ACHN (cell line): ENCODE measurements around the gene EXOC6.
"Not testable (repeated sequence)": the region's sequence is repeated elsewhere in the genome, so short reads cannot be mapped to it uniquely, and the experiment has no call there.

Experiments used
- DNase-seq: peaks from one replicate; pipeline ENCODE4 v3.0.0-alpha.2; 2015
- in situ Hi-C: cut with HindIII; loops from 2 replicates; pipeline ENCODE4 v1.10.0; 2017; ENCODE audit warnings: low sequenced_read_pairs, low pct_ligation_motif_present, low pct_unique_long_range_greater_than_20kb

Gene EXOC6

DNA sequence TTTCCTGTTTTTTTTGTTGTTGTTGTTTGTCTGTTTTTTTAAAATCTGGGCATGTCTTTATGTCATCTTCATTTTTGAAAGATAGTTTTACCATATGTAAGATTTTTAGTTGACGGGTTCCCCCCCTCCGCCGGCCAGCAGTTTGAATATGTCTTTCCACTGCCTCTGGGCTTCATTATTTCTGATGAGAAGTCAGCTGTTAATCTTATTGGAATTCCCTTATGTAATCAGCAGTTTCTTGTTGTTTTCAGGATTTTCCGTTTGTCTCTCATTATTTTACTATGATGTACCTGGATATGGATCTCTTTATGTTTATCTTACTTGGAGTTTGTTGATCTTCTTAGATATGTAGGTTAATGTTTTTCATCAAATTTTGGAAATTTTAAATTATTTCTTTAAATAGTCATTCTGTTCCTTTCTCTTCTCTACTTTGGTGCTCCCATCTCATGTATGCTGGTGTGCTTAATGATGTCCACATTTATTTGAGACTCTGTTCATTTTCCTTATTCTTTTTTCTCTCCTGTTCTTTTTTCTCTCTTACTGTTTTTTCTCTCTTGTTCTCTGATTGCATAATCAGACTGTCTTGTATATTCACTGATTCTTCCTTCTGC lies 9.7 kb downstream of the EXOC6 start:
- in situ Hi-C loops = no loop called here

DNA sequence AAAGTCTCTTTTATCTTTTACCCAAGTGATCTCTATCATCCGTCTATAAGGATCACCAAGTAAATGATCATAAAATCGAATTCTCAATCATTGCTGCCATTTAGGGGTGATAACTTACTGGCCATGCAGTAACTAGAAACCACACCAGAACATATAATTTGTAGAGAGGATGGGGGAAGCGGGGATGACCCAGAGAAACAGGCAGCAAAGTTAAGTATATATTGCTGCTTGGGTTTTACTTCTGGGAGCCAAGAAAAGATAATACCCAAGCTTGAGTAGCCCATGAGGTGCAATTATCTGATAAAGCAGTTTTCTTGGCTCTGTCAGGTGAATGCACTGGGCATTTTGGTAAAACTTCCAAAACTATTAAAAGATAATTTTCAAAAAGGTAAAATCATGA lies 18.9 kb downstream of the EXOC6 start:
- in situ Hi-C loops = no loop called here
- no peak for DNase-seq

More for the DNA sequence above, 9.7 kb downstream of the EXOC6 start:
- peak; percentile 30 for DNase-seq

DNA sequence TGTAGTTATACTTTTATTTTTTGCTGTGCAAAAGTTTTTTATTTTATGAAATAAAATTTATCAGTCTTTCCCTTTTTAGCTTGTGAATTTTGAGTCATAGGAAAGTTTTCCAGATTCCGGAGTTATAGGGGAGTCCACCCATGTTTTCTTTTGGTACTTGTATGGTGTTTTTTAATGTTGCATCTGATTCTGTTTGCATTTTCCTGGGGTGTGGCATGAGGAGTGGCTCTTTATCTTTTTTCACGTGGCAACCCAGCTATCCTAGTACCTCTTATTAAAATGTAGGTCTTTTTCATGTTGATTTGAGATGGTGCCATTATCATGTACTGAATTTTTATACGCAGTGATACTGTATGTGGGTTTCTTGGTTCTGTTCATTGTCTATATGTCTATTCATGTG lies 19.7 kb downstream of the EXOC6 start:
- in situ Hi-C loops = no loop called here

DNA sequence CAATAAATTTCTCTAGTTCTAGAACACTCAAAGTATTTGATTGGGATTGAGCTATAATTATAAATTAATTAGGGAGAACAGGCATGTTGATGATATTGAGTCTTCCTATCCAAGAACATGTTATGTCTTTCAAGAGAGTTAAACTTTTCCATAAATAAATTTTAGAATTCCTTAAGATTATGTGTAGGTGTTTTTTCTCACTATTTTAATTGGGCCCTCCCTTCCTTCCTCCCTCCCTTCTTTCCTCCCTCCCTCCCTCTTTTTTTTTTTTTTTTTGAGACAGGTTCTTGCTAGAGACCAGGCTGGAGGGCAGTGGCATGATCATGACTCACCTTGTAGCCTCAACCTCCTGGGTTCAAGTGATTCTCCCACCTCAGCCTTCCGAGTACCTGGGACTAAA lies 20.2 kb downstream of the EXOC6 start:
- no peak for DNase-seq
- in situ Hi-C loops = no loop called here

More for the DNA sequence above, 19.7 kb downstream of the EXOC6 start:
- DNase-seq = no peak

DNA sequence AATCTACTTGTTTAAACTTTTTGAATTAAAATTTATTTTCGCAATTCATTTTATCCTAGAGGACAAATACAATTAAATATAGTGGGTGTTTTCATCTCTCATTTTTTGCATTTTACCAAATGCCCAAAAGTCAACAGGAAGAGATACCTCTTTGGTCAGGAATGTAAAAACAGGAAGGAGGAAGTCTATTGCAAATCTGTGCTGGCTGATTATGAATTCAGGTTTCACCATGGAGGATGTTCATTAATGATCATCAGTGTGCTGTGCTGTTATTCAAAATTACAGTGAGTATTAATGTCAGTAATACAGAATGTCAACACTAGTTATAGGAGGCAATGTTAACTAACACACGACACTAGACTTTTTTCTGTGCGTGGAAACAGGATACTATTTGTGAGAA lies 24.7 kb downstream of the EXOC6 start:
- DNase-seq = no peak
- in situ Hi-C loops = no loop called here

DNA sequence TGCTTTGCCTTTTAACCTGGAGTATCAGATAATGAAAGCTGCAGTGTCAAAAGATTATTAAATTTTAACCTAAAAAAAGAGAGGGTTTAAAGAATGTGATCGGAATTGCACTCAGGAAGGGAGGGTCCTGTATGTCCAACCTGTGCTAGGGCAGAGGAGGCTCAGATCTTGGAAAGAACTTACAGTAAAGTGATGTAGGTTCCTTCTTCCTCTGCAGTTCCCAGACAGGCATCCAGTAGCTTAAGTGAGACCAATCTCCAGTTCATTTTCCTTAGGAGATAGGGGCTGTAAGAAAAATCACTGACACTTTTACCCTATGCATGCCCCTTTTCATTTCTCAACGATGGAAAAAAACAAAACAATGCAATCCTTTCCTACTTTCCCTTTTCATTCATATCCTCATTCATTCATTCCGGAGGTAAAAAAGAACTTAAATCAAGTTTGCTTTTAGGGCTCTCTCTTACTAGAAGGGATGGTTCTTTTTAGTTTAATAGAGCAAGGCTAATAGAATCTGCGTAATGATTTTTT lies 28.3 kb downstream of the EXOC6 start:
- DNase-seq = no peak
- in situ Hi-C loops = no loop called here

DNA sequence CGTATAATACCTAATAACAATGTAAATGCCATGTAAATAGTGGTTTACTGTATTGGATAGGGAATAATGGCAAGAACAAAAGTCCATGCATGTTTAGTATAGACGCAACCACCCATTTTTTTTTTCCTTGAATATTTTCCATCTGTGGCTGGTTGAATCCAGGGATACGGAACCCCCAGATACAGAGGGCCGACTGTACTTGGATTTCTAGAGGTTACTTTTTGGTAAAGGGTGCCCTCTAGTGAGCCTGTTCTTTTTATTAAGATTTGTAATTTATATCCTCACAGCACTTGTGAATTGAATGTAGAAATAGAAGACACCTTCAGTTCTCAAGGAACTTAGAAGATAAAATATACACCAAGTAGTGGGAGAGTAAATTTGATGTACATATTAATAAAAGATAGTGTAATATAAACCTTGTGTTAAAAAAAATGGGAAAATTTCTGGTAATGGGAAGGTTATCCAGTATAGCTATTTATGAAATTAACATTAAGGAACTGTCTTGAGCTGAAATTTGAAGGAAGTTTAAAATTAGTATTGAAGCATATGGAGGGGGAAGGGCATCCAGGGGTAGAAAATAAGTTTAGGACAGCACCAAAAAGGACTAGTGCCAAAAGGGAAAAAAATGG lies 32.0 kb downstream of the EXOC6 start:
- DNase-seq = peak; percentile 66
- in situ Hi-C loops = no loop called here

DNA sequence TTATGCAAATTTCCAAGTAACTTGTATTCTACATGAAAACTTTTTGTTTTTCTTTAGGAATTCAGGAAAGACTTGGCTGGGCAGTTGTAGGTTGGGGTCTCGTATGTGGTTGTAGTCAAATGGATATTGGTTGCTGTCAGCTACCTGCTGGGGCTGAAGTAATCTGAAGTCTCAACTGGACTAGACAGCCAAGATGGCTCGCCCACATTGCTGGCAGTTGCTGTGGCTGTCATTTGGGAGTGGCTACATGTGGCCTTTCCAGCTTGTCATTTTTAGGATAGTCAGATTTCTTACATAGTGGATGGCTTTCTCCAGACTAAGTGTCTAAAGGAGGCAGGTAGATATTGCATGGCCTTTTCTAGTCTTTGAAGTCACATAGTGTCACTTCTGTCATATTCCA lies 32.6 kb downstream of the EXOC6 start:
- in situ Hi-C loops = no loop called here
- DNase-seq = no peak

DNA sequence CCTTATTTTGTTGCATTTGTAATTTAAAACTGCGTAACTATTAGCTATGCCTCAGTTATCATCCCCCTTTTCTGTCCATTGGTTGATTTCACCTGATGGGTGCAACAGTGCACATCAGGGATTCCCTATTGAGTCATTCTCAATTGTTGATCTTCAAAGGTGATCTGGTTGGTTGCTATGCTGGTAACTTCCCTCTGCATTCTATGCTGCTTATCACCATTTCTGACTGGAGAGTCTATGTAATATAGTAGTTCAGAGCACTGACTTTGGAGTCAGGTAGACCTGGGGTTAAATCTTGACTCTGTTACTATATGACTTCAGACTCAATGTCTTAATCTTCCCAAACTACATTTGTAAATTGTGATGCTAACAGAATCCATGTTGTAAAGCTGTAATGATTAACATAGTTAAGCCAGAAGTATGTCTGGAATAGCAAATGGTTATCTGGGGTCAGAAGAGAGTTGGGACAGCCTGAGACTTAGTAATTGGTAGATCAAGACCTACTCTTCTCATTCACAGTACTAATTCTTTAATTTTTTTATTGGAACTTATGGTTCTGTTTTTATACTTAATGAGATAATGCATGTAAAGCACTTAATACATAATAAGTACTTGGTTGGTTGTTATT lies 38.1 kb downstream of the EXOC6 start:
- in situ Hi-C loops = no loop called here
- peak; percentile 57 for DNase-seq

DNA sequence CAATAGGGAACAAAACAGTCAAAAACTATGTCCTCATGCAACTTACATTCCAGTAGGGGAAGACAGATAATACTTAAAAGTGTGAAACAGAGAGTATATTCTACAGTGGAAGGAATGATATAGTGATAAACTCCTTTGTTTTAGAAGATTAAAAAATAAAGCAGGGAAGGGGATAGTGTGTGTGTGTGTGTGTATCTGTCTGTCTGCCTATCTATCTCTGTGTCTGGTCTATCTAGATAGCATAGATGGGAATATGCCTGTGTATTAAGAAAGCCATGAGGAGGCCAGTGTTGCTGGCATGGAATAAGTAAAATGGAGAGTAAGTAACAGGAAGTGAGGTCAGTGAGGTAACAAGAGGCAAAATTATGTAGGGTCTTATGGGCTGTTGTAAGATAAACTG lies 42.2 kb downstream of the EXOC6 start:
- in situ Hi-C loops = no loop called here

DNA sequence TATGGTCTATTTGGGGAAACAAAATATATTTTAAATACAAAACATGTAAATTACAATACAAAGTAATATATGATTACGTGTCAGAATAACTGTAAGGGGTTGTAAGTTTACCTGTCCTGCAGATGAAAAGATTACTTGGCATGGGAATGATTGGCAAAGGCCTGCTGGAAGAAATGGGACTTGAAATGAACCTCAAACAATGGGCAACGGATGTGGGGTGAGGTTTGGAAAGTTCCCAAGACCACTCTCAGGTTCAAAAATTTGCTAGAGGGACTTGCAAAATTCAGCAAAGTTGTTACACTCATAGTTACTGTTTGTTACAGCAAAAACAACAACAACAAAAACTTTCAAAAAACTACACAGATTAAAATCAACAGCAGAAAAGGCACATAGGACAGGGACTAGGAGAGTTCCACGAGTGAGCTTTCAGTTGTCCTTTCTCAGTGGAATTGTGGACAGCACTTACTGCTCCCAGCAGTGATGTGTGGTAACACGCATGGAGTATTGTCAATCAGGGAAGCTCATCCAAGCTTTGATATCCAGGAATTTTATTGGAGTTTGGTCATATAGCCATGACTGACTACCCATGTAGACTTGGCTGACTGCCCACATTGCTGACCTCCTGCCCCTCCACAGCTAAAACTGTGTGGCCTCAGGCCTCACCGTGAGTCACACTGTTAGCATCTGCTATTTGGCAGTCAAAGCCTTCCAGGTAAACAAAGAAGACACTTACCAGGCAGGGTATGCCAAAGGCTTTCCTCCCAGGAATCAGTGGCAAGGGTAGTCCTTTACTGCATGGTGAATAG lies 43.8 kb downstream of the EXOC6 start:
- DNase-seq = peak; percentile 99
- in situ Hi-C loops = no loop called here

More for the DNA sequence above, 42.2 kb downstream of the EXOC6 start:
- DNase-seq = no peak

DNA sequence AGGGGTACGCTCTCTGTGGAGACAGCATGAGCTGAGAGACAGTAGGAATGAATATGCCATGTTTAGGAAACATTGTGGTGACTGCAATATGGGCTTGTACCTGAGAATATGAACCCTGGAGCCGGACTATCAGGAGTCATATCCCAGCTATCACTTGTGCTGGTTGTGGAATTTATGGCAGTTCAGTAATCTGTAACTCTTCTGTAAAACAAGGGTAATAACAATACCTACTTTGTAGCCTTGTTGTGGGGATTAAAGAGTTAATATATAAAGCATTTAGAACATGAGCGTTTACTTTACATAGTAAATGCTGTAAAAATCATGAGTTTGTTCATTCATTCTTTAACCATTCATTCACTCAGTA lies 44.4 kb downstream of the EXOC6 start:
- no peak for DNase-seq
- in situ Hi-C loops = no loop called here

DNA sequence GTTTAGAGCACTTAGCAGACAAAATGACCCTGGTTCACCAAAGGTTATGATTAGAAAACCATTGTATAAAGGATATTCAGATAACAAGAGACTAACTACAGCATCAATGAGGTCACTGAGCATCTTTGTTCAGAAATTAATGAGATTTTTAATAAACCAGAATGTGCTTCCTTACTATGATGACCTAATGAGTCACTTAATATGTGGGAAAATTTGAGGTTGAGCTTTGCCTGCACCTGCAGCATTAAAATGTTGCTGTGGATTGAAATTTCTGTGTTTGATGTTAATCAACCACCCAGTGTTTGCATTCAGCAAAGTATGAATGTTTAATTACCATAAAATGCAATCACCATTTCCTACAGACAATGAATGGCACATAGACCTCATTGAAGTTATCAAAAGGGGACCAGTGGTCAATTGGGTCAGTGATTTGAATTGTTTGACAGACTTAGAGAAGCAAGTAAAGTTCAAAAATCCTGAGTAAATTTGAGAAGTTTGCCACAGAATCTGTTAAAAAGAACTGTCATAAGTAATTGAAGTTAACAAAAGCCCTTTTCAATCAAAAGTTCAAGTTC lies 45.8 kb downstream of the EXOC6 start:
- DNase-seq = no peak
- in situ Hi-C loops = no loop called here

DNA sequence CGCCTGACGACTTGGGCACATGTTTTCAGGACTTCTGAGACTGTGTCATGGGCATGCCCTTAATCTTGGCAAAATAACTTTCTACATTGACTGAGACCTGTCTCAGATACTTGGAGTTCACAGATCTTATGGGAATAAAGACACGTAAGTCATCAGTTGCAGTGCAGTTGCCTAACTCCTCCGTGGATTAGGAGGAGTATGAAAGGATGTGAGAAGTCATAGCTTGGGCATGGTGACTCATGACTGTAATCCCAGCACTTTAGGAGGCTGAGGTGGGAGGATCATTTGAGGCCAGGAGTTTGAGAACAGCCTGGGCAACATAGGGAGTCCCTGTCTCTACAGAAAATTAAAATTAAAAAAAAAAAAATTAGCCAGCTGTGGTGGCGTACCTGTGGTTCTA lies 49.6 kb downstream of the EXOC6 start:
- no peak for DNase-seq
- in situ Hi-C loops = no loop called here

DNA sequence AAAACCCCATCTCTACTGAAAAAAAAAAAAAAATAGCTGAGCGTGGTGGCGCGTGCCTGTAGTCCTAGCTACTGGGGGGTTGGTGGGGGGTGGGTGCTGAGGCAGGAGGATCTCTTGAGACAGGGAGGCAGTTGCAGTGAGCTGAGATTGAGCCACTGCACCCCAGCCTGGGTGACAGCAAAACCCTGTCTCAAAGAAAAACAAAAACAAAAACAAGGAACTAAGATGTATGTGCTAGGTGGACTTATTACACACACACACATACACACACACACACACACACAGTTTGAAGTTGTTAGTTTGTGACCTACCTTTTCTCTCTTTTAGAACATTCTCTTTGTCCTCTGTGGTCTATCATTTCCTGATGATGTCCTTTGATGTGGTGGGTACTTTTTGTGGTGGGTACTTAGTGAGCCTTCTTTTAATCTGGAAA lies 53.5 kb downstream of the EXOC6 start:
- no peak for DNase-seq
- in situ Hi-C loops = no loop called here

DNA sequence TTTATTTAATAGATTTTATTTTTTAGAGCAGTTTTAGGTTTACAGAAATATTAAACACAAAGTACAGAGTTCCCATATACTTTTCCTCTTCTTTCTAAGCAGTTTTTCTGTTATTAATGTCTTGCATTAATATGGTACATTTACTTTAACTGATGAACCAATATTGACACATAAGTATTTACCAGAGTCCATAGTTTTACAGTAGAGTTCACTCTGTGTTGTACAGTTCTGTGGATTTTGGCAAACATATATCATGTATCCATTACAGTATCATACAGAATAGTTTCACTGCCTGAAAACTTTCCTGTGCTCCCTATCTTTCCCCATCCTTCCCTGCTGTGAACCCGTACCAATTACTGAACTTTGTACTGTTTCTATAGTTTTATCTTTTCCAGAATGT lies 55.3 kb downstream of the EXOC6 start:
- in situ Hi-C loops = no loop called here
- no peak for DNase-seq

DNA sequence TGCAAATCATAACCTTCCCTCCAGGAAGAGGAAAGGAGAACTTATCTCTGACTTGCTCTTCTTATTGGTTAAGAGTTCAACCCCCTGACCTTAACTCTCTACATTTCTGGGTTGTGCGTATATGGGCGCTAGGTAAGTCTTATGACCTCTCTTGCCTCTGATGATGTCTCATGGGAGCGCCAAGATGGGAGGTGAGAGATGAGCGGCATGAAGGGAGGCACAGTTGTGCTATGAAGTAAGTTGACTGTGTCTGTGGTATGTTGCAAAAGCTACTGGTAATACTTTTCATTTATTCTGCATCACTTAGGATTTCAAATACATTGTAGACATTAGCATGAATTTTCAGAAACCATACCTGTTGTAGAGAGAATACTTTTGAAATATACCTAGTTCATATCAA lies 59.0 kb downstream of the EXOC6 start:
- no peak for DNase-seq
- in situ Hi-C loops = no loop called here

DNA sequence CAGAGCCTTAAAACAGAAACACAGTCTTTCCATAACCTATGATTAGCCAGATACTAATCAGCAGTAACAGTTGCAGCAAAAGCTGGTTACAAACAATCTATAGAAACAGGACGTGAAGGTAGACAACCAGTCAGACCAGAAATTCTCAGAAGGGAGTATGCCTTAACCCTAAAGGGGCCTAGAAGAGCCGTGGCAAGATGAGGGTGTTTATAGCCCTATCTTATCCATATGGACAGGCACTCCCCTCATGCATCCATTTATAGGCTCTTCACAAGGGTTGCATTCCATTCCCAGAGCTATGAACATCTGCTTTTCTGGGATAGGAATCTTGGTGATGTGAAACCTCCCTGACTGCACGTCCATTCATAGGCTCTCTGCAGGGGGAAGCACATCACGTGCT lies 64.3 kb downstream of the EXOC6 start:
- DNase-seq, in situ Hi-C loops: not testable (repeated sequence)

DNA sequence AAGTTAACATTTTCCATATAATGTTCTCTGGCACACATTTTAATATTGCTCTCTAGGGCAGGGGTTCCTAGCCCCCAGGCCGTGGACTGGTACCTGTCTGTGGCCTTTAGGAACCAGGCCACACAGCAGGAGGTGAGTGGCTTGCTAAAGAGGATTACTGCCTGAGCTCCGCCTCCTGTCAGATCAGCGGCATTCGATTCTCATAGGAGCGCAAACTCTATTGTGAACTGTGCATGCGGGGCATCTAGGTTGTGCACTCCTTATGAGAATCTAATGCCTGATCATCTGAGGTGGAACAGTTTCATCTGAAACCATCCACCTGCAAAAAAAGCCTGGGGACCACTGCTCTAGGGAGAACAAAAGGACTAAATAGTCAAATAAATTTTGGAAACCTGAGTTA lies 65.7 kb downstream of the EXOC6 start:
- no peak for DNase-seq
- in situ Hi-C loops = no loop called here
